ENCODE results near the gene SEC22C.
A peak's percentile ranks its signal among the peaks of the same experiment; 100 is the strongest.
"Not testable (repeated sequence)": the region's sequence is repeated elsewhere in the genome, so short reads cannot be mapped to it uniquely, and the experiment has no call there.

Gene SEC22C

DNA sequence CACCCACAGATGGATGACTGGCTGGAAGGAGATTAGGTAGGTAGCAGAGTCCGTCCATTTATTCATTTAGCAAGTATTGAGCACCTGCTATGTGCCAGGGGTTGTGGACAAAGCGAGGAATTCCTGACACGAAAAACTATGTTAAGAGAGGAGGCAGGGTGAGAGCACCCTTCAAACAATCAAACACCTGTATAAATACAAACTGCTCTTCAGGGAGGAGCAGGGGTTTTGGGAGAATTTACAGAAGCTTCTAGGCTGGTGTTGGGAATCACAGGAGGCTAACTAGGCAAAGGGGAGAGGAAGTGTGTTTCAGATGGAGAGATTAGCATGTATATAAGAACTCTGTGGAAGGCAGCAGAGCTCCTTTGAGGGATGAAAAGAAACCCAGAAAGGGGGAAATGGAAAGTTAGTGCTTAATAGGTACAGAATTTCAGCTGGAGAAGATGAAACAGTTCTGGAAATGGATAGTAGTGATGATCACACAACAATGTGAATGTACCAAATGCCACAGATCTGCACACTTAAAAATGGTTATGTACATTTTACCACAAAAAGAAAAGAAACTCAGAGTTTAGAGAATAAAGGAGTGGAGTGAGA is 805 bp upstream of the SEC22C start:
- peaks cover 5% of the 10 kb centered on the region; the same call in 1 of the 2 replicates for H3K36me3 ChIP-seq (ENCODE audit: low read length)
- H3K9me2 ChIP-seq (replicated peaks; ENCODE audit: insufficient read depth, low read length): no peaks in the 10 kb centered on the region
- H3K4me3 ChIP-seq (ENCODE audit: insufficient read depth, low read length, poor library complexity, severe bottlenecking): peak overlapping the region; percentile 94
- H2AFZ ChIP-seq (ENCODE audit: low read depth, low read length, severe bottlenecking): peak overlapping the region; percentile 87
- H3K79me2 ChIP-seq (ENCODE audit: insufficient read depth, low read length): peaks cover 23% of the 10 kb centered on the region
- no peaks in the 10 kb centered on the region for H3K27me3 ChIP-seq (ENCODE audit: low read length)
- peaks cover 7% of the 10 kb centered on the region; the same call in 1 of the 2 replicates for H3F3A ChIP-seq (ENCODE audit: insufficient read depth)
- H4K20me1 ChIP-seq (ENCODE audit: low read depth, low read length): no peaks in the 10 kb centered on the region
- no peak for TF ChIP-seq EZH2phosphoT487 (conservative IDR thresholded peaks at IDR 0.05; ENCODE audit: low read length)
- TF ChIP-seq, protein P1, sequence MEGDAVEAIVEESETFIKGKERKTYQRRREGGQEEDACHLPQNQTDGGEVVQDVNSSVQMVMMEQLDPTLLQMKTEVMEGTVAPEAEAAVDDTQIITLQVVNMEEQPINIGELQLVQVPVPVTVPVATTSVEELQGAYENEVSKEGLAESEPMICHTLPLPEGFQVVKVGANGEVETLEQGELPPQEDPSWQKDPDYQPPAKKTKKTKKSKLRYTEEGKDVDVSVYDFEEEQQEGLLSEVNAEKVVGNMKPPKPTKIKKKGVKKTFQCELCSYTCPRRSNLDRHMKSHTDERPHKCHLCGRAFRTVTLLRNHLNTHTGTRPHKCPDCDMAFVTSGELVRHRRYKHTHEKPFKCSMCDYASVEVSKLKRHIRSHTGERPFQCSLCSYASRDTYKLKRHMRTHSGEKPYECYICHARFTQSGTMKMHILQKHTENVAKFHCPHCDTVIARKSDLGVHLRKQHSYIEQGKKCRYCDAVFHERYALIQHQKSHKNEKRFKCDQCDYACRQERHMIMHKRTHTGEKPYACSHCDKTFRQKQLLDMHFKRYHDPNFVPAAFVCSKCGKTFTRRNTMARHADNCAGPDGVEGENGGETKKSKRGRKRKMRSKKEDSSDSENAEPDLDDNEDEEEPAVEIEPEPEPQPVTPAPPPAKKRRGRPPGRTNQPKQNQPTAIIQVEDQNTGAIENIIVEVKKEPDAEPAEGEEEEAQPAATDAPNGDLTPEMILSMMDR (IDR thresholded peaks at IDR 0.05; ENCODE audit: insufficient read depth, low read length, poor library complexity, severe bottlenecking): no peak
- peak overlapping the region; percentile 79 for H3K27ac ChIP-seq (ENCODE audit: low read depth, low read length)
- peak overlapping the region; percentile 92 for H3K9ac ChIP-seq (ENCODE audit: low read length)
- peak overlapping the region; percentile 95 for H3K4me2 ChIP-seq (ENCODE audit: low read depth, low read length, poor library complexity, severe bottlenecking)
- H3K9me3 ChIP-seq (ENCODE audit: insufficient read depth, low read length): no peaks in the 10 kb centered on the region

DNA sequence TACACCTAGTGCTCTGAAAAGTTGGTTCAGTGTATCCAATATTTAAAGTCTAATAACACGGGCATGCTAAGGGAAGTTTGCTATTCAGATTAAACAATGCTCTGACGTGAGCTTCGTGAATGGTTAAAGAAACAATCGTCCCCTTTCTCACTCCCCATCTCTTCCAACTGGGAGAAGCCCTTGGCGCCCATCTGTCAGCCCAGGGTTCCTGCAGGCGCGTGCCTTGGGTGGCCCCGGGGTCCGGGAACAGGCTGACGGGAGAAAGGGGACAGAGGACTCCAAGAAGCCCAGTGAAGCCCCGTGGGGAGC is 413 bp downstream of the SEC22C start:
- Histone ChIP-seq H3K36me3 (ENCODE audit: low read length) (peaks cover 5% of the 10 kb centered on the region; the same call in 1 of the 2 replicates), H3K4me2 (ENCODE audit: low read depth, low read length, poor library complexity, severe bottlenecking) (peak overlapping the region; percentile 95), H3K4me3 (ENCODE audit: insufficient read depth, low read length, poor library complexity, severe bottlenecking) (peak overlapping the region; percentile 94), H3K27me3 (ENCODE audit: low read length) (no peaks in the 10 kb centered on the region), H3K9me3 (ENCODE audit: insufficient read depth, low read length) (no peaks in the 10 kb centered on the region), H3K27ac (ENCODE audit: low read depth, low read length) (peak overlapping the region; percentile 79), H3K9me2 (replicated peaks; ENCODE audit: insufficient read depth, low read length) (no peaks in the 10 kb centered on the region), H2AFZ (ENCODE audit: low read depth, low read length, severe bottlenecking) (peak overlapping the region; percentile 87), H3F3A (ENCODE audit: insufficient read depth) (peaks cover 7% of the 10 kb centered on the region; the same call in 1 of the 2 replicates), H4K20me1 (ENCODE audit: low read depth, low read length) (no peaks in the 10 kb centered on the region), H3K9ac (ENCODE audit: low read length) (peak overlapping the region; percentile 92), H3K79me2 (ENCODE audit: insufficient read depth, low read length) (peaks cover 27% of the 10 kb centered on the region)
- TF ChIP-seq, protein P1 (IDR thresholded peaks at IDR 0.05; ENCODE audit: insufficient read depth, low read length, poor library complexity, severe bottlenecking): no peak
- TF ChIP-seq EZH2phosphoT487 (conservative IDR thresholded peaks at IDR 0.05; ENCODE audit: low read length): no peak

DNA sequence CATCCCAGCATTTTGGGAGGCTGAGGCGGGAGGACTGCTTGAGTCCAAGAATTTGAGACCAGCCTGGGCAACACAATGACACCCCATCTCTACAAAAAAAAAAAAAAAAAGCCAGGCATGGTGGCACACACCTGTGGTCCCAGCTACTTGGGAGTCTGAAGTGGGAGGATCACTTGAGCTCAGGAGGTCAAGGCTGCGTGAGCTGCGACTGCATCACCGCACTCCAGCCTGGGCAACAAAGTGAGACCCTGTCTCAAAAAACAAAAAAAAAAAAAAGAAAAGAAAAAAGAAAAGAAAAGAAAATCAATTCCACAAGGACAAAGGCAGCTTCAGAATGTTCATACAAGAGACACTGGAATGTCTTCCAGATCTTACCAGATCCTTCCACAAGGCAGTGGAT is 2.4 kb downstream of the SEC22C start:
- not testable (repeated sequence) for H3K27ac ChIP-seq (ENCODE audit: low read depth, low read length); H3K9me2 ChIP-seq (replicated peaks; ENCODE audit: insufficient read depth, low read length); H2AFZ ChIP-seq (ENCODE audit: low read depth, low read length, severe bottlenecking); H3K4me3 ChIP-seq (ENCODE audit: insufficient read depth, low read length, poor library complexity, severe bottlenecking); H3F3A ChIP-seq (ENCODE audit: insufficient read depth); H4K20me1 ChIP-seq (ENCODE audit: low read depth, low read length); H3K27me3 ChIP-seq (ENCODE audit: low read length); H3K9me3 ChIP-seq (ENCODE audit: insufficient read depth, low read length); H3K9ac ChIP-seq (ENCODE audit: low read length)
- Histone ChIP-seq H3K4me2 (ENCODE audit: low read depth, low read length, poor library complexity, severe bottlenecking) (peak overlapping the region; percentile 95), H3K79me2 (ENCODE audit: insufficient read depth, low read length) (peaks cover 27% of the 10 kb centered on the region), H3K36me3 (ENCODE audit: low read length) (peaks cover 18% of the 10 kb centered on the region)

DNA sequence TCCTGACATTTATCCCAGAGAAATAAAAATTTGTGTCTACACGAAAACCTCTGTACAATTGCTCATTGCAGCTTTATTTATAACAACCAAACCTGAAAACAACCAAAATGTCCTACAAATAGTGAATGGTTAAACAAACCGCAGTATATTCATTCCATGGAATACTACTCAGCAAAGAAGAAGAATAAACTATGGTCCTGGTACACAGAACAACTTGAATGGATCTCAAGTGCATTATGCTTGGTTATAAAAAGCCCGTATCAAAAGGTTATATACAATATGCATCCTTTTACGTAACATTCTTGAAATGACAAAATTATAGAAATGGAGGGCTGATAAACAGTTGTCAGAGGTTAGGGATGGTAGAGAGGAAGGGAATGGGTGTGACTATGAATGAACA is 3.7 kb downstream of the SEC22C start:
- Histone ChIP-seq H3K79me2 (ENCODE audit: insufficient read depth, low read length) (peaks cover 17% of the 10 kb centered on the region), H3K27me3 (ENCODE audit: low read length) (no peaks in the 10 kb centered on the region), H3K4me2 (ENCODE audit: low read depth, low read length, poor library complexity, severe bottlenecking) (no peak overlapping the region), H3K36me3 (ENCODE audit: low read length) (peaks cover 25% of the 10 kb centered on the region), H2AFZ (ENCODE audit: low read depth, low read length, severe bottlenecking) (no peak overlapping the region), H3K9me2 (replicated peaks; ENCODE audit: insufficient read depth, low read length) (no peaks in the 10 kb centered on the region), H3K27ac (ENCODE audit: low read depth, low read length) (no peak overlapping the region), H3K4me3 (ENCODE audit: insufficient read depth, low read length, poor library complexity, severe bottlenecking) (no peak overlapping the region), H3K9me3 (ENCODE audit: insufficient read depth, low read length) (no peaks in the 10 kb centered on the region), H3K9ac (ENCODE audit: low read length) (no peak overlapping the region), H3F3A (ENCODE audit: insufficient read depth) (peaks cover 7% of the 10 kb centered on the region; the same call in 1 of the 2 replicates), H4K20me1 (ENCODE audit: low read depth, low read length) (no peaks in the 10 kb centered on the region)
- TF ChIP-seq, protein P1 (IDR thresholded peaks at IDR 0.05; ENCODE audit: insufficient read depth, low read length, poor library complexity, severe bottlenecking): no peak
- no peak for TF ChIP-seq EZH2phosphoT487 (conservative IDR thresholded peaks at IDR 0.05; ENCODE audit: low read length)
